Prostate gland (tissue), 2 donors: ENCODE data around the gene SLC12A8.

Experiments used
- POLR2AphosphoS5 ChIP-seq: sonication (generic); formaldehyde crosslinking; IDR thresholded peaks from one replicate; pipeline ENCODE4 v1.6.1; 2017; ENCODE audit warnings: antibody characterized with exemption
- TF ChIP-seq, protein P1 (sequence below), 4 experiments: fragments of 200-600 bp in 2 of 4; fragments of 450-650 bp in 2 of 4; sonication (generic) in 2 of 4; IDR thresholded peaks; 1 replicate in 3 of 4; 2 replicates in 1 of 4; pipeline ENCODE4 v1.5.1; 2016 to 2019; ENCODE audit warnings: antibody characterized with exemption in 4 of 4, mild to moderate bottlenecking in 2 of 4, moderate library complexity in 2 of 4

DNA sequence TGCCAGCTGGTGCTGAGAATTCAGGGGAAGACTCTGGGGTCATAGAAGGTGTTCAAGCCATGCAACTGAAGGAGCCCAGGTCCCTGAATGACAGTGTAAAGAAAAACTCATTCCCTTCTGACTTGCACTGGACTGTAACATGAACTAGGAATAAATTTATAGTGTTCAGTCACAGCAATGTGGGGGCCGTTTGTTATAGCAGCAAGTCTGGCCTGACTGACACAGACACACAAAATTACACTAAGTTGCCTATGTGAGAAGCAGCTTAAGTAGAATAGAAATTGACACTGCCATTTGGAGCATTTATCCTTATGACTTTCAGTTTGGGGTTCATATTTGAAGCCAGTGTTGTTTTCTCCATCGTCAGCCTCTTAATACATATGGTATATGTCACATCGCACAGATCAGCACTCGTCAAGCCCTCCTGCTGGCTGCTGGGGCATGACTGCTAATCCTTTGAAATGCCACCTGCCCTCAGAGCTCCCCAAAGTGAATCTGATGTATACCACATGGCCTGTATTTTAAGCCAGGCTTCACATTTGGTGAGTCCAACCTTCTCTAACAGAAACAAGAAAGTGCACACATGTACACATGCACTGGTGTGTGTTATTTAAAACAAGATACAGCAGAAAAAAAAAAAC, 139.7 kb downstream of the SLC12A8 start:
- TF ChIP-seq, protein P1, sequence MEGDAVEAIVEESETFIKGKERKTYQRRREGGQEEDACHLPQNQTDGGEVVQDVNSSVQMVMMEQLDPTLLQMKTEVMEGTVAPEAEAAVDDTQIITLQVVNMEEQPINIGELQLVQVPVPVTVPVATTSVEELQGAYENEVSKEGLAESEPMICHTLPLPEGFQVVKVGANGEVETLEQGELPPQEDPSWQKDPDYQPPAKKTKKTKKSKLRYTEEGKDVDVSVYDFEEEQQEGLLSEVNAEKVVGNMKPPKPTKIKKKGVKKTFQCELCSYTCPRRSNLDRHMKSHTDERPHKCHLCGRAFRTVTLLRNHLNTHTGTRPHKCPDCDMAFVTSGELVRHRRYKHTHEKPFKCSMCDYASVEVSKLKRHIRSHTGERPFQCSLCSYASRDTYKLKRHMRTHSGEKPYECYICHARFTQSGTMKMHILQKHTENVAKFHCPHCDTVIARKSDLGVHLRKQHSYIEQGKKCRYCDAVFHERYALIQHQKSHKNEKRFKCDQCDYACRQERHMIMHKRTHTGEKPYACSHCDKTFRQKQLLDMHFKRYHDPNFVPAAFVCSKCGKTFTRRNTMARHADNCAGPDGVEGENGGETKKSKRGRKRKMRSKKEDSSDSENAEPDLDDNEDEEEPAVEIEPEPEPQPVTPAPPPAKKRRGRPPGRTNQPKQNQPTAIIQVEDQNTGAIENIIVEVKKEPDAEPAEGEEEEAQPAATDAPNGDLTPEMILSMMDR (IDR thresholded peaks at IDR 0.05): no peak
- no peak for TF ChIP-seq POLR2AphosphoS5
